WTC11 (cell line): ENCODE results near the gene CCER1. TPM values are rescaled to one million over a fixed set of nuclear protein-coding genes. Genes with fewer than 3 reads are reported as not detected.

Source experiments
- ATAC-seq: fragments of 200-7000 bp; cut with Tn5 transposase; 2 replicates; pipeline ENCODE4 v1.10.0; 2021; ENCODE audit warnings: mild to moderate bottlenecking, moderate library complexity
- CTCF ChIA-PET: fragments of 300-600 bp; sonication (Branson Sonifier 250); formaldehyde crosslinking; loops from one replicate; lab custom pipeline; 2021; ENCODE audit warnings: antibody characterized with exemption; lab: Charles Lee
- POLR2A ChIA-PET: fragments of 350-600 bp; sonication (Branson Sonifier 250); formaldehyde crosslinking; loops from one replicate; lab custom pipeline; 2021; ENCODE audit warnings: antibody characterized with exemption; lab: Charles Lee
- DNase-seq: peaks from one replicate; pipeline ENCODE4 v3.0.0; 2021; ENCODE audit warnings: low spot score
- H3K27ac Mint-ChIP-seq: 2 replicates; pipeline ENCODE4 v1.8.0; 2021; ENCODE audit warnings: mixed read lengths
- H3K27me3 Mint-ChIP-seq: 2 replicates; pipeline ENCODE4 v1.8.0; 2021; ENCODE audit warnings: low read depth, mild to moderate bottlenecking, moderate library complexity, mixed read lengths
- H3K36me3 Mint-ChIP-seq: 2 replicates; pipeline ENCODE4 v1.8.0; 2021; ENCODE audit warnings: mixed read lengths
- H3K4me1 Mint-ChIP-seq: 2 replicates; pipeline ENCODE4 v1.8.0; 2022; ENCODE audit warnings: mixed read lengths
- H3K4me3 Mint-ChIP-seq: 2 replicates; pipeline ENCODE4 v1.8.0; 2021; ENCODE audit warnings: mild to moderate bottlenecking, moderate library complexity, mixed read lengths
- H3K9me3 Mint-ChIP-seq: 2 replicates; pipeline ENCODE4 v1.8.0; 2021; ENCODE audit warnings: mixed read lengths
- ARID4B ChIP-seq: sonication (generic); formaldehyde crosslinking; IDR thresholded peaks from 2 replicates; pipeline ENCODE4 v1.8.0; 2023; ENCODE audit warnings: missing genetic modification reagents, mild to moderate bottlenecking, borderline replicate concordance
- ATF3 ChIP-seq: sonication (generic); formaldehyde crosslinking; conservative IDR thresholded peaks from 2 replicates; pipeline ENCODE4 v1.8.1; 2022; ENCODE audit warnings: mild to moderate bottlenecking, missing genetic modification reagents
- IRF2 ChIP-seq: sonication (generic); formaldehyde crosslinking; IDR thresholded peaks from 2 replicates; pipeline ENCODE4 v1.8.0; 2022; ENCODE audit warnings: low read depth, missing genetic modification reagents, borderline replicate concordance
- KAT7 ChIP-seq: sonication (generic); formaldehyde crosslinking; IDR thresholded peaks from 2 replicates; pipeline ENCODE4 v1.8.1; 2023; ENCODE audit warnings: missing genetic modification reagents, mild to moderate bottlenecking, borderline replicate concordance
- NFATC4 ChIP-seq: fragments of 250-450 bp; sonication (Bioruptor Pico); IDR thresholded peaks from 2 replicates; pipeline ENCODE4 v1.9.0; 2021; ENCODE audit warnings: mild to moderate bottlenecking
- TCF7 ChIP-seq: sonication (generic); formaldehyde crosslinking; IDR thresholded peaks from 2 replicates; pipeline ENCODE4 v1.8.0; 2022; ENCODE audit warnings: mild to moderate bottlenecking, low read depth, missing genetic modification reagents, moderate library complexity
- ZNF671 ChIP-seq: fragments of 250-450 bp; sonication (Bioruptor Pico); IDR thresholded peaks from 2 replicates; pipeline ENCODE4 v1.8.0; 2021; ENCODE audit warnings: mild to moderate bottlenecking
- total RNA-seq: library from RNA; stranded (reverse); gene quantifications from 3 replicates; pipeline ENCODE4 v1.2.3, GENCODE V29; 2021
- TF ChIP-seq, protein P1 (sequence below): fragments of 250-450 bp; sonication (Bioruptor Pico); conservative IDR thresholded peaks from 2 replicates; pipeline ENCODE4 v1.9.0; 2021; ENCODE audit warnings: mild to moderate bottlenecking
- TF ChIP-seq, protein P2 (sequence below): fragments of 250-450 bp; sonication (Bioruptor Pico); IDR thresholded peaks from 2 replicates; pipeline ENCODE4 v1.8.0; 2021; ENCODE audit warnings: mild to moderate bottlenecking
- TF ChIP-seq, protein P3 (sequence below): sonication (generic); formaldehyde crosslinking; IDR thresholded peaks from 2 replicates; pipeline ENCODE4 v1.8.1; 2022; ENCODE audit warnings: mild to moderate bottlenecking, moderate library complexity, missing genetic modification reagents
- TF ChIP-seq, protein P4 (sequence below): sonication (generic); formaldehyde crosslinking; IDR thresholded peaks from 2 replicates; pipeline ENCODE4 v1.8.1; 2023; ENCODE audit warnings: mild to moderate bottlenecking, moderate library complexity, missing genetic modification reagents
- TF ChIP-seq, protein P5 (sequence below): sonication (generic); formaldehyde crosslinking; IDR thresholded peaks from 2 replicates; pipeline ENCODE4 v1.8.0; 2022; ENCODE audit warnings: mild to moderate bottlenecking, missing genetic modification reagents

The CCER1 gene
- total RNA-seq, 1 experiment from 2014 or later: not detected

DNA sequence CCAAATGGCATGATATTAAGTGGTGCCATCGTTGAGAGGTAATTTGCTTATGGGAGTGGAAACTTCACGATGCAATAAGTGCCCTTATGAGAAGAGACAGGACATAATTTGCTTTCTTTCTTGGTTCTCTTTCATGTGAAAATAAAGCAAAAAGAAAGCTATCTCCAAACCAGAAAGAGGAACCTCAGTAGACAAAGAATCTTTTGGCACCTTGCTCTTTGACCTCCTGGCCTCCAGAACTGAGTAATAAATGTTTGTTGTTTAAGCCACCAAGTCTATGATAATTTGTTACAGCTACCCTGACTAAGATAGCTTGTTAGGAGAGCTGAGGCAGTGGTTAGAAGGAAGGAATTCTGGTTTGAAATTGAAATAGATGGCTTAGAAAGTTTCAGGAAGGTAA, 39.6 kb downstream of the CCER1 start (continued):
- TF ChIP-seq, protein P1, sequence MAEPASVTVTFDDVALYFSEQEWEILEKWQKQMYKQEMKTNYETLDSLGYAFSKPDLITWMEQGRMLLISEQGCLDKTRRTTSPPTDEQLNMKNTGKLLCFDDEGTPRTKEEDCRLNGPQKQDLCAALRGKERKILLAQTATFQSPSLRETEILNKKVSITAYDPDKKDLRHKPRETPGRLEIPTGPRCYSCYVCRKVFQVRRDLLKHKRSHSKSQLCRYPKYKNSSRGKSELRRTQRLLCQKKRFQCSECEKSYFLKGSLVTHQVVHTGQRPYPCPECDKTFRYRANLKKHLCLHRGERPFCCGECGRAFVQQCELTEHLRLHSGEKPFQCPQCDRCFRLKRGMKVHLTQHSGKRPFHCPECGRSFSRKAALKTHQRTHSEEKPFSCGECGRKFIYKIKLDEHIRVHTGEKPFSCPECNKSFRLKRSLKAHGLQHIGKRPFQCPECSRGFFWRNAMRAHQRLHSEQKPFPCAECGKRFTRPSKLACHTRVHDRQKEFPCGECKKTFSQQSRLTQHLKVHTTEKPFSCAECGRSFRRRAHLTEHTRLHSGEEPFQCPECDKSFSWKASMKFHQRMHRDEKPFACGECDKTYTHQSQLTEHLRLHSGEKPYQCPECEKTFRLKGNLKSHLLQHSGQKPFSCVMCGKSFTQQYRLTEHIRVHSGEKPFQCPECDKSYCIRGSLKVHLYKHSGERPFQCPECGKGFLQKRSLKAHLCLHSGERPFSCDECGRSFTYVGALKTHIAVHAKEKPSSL (CRISPR knock-in tag): no peak
- no peak for TF ChIP-seq KAT7 (CRISPR knock-in tag)

DNA sequence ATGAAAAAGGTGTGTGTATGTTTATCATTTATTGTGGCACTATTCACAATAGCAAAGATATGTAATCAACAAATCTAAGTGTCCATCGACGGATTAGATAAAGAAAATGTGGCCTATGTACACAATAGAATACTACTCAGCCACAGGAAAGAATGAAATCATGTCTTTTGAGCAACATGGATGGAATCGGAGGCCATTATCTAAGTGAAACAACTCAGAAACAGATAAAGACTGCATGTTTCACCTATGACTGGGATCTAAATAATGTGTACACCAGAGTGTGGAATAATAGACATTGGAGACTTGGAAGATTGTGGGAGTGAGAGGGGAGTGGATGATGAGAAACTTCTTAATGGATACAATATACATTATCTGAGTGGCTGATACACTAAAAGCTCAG, 44.0 kb downstream of the CCER1 start:
- no peaks in the 10 kb centered on the region for H3K4me1 Mint-ChIP-seq
- no peak overlapping the region for H3K27ac Mint-ChIP-seq
- H3K4me3 Mint-ChIP-seq: no peak overlapping the region
- no peaks in the 10 kb centered on the region for H3K27me3 Mint-ChIP-seq
- ATAC-seq: no peak
- TF ChIP-seq ARID4B (CRISPR knock-in tag): no peak
- TF ChIP-seq, protein P2, sequence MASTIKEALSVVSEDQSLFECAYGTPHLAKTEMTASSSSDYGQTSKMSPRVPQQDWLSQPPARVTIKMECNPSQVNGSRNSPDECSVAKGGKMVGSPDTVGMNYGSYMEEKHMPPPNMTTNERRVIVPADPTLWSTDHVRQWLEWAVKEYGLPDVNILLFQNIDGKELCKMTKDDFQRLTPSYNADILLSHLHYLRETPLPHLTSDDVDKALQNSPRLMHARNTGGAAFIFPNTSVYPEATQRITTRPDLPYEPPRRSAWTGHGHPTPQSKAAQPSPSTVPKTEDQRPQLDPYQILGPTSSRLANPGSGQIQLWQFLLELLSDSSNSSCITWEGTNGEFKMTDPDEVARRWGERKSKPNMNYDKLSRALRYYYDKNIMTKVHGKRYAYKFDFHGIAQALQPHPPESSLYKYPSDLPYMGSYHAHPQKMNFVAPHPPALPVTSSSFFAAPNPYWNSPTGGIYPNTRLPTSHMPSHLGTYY (CRISPR knock-in tag): no peak
- TF ChIP-seq ATF3 (CRISPR knock-in tag): no peak
- TF ChIP-seq NFATC4 (CRISPR knock-in tag): no peak
- TF ChIP-seq, protein P3, sequence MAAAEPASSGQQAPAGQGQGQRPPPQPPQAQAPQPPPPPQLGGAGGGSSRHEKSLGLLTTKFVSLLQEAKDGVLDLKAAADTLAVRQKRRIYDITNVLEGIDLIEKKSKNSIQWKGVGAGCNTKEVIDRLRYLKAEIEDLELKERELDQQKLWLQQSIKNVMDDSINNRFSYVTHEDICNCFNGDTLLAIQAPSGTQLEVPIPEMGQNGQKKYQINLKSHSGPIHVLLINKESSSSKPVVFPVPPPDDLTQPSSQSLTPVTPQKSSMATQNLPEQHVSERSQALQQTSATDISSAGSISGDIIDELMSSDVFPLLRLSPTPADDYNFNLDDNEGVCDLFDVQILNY: no peak
- TF ChIP-seq ZNF671 (CRISPR knock-in tag): no peak
- no peak for TF ChIP-seq TCF7
- no peak for TF ChIP-seq IRF2 (CRISPR knock-in tag)
- TF ChIP-seq, protein P4, sequence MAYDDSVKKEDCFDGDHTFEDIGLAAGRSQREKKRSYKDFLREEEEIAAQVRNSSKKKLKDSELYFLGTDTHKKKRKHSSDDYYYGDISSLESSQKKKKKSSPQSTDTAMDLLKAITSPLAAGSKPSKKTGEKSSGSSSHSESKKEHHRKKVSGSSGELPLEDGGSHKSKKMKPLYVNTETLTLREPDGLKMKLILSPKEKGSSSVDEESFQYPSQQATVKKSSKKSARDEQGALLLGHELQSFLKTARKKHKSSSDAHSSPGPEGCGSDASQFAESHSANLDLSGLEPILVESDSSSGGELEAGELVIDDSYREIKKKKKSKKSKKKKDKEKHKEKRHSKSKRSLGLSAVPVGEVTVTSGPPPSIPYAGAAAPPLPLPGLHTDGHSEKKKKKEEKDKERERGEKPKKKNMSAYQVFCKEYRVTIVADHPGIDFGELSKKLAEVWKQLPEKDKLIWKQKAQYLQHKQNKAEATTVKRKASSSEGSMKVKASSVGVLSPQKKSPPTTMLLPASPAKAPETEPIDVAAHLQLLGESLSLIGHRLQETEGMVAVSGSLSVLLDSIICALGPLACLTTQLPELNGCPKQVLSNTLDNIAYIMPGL (CRISPR knock-in tag): no peak
- TF ChIP-seq, protein P5, sequence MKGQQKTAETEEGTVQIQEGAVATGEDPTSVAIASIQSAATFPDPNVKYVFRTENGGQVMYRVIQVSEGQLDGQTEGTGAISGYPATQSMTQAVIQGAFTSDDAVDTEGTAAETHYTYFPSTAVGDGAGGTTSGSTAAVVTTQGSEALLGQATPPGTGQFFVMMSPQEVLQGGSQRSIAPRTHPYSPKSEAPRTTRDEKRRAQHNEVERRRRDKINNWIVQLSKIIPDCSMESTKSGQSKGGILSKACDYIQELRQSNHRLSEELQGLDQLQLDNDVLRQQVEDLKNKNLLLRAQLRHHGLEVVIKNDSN (CRISPR knock-in tag): no peak
- DNase-seq: no peak
- POLR2A ChIA-PET: no interaction called here
- H3K9me3 Mint-ChIP-seq: peaks cover 22% of the 10 kb centered on the region
- peaks cover 9% of the 10 kb centered on the region for H3K36me3 Mint-ChIP-seq
- CTCF ChIA-PET: no interaction called here
